Natural killer cell (primary cell): ENCODE data around the gene PRG2. TPM values are rescaled to one million over a fixed set of nuclear protein-coding genes. Genes with fewer than 3 reads are reported as not detected.

ENCODE experiments used
- ATAC-seq, 3 donors: fragments of 150-1000 bp in 2 of 3; fragments of 200-7000 bp in 1 of 3; cut with Tn5 transposase; 1 replicate in 1 of 3; 2 replicates in 2 of 3; pipeline ENCODE4 v1.10.0; 2021; ENCODE audit warnings: mild to moderate bottlenecking in 2 of 3, moderate library complexity in 2 of 3
- DNase-seq, 2 donors: peaks; one replicate each; pipeline versions ENCODE4 v3.0.0 to v3.0.0-alpha.2; 2013 to 2021; ENCODE audit warnings: mixed read lengths in 1 of 2
- H3K27ac ChIP-seq: one replicate; pipeline ENCODE4 v1.5.1; 2013; ENCODE audit warnings: mild to moderate bottlenecking, low read length
- H3K27me3 ChIP-seq: one replicate; pipeline ENCODE4 v1.6.1; 2013; ENCODE audit warnings: low read length; ENCODE audit not compliant: control insufficient read depth, insufficient read depth
- H3K36me3 ChIP-seq: one replicate; pipeline ENCODE4 v1.6.1; 2013; ENCODE audit warnings: low read length; ENCODE audit not compliant: control insufficient read depth, insufficient read depth
- H3K4me1 ChIP-seq: one replicate; pipeline ENCODE4 v1.6.1; 2013; ENCODE audit warnings: low read length; ENCODE audit not compliant: control insufficient read depth, insufficient read depth
- H3K4me3 ChIP-seq: one replicate; pipeline ENCODE4 v1.5.1; 2013; ENCODE audit warnings: low read length
- H3K9me3 ChIP-seq: one replicate; pipeline ENCODE4 v1.6.1; 2013; ENCODE audit warnings: low read length; ENCODE audit not compliant: control insufficient read depth, insufficient read depth
- H3K27ac Mint-ChIP-seq, 2 donors: one replicate each; pipeline ENCODE4 v1.8.0; 2022; ENCODE audit warnings: mild to moderate bottlenecking in 2 of 2, mixed read lengths in 2 of 2, moderate library complexity in 1 of 2
- H3K27me3 Mint-ChIP-seq, 2 donors: one replicate each; pipeline ENCODE4 v1.8.0; 2022; ENCODE audit warnings: low read depth in 2 of 2, mixed read lengths in 2 of 2
- H3K36me3 Mint-ChIP-seq: one replicate; pipeline ENCODE4 v1.8.0; 2022; ENCODE audit warnings: mixed read lengths
- H3K4me1 Mint-ChIP-seq, 2 donors: one replicate each; pipeline ENCODE4 v1.8.0; 2022; ENCODE audit warnings: mixed read lengths in 2 of 2
- H3K4me3 Mint-ChIP-seq: one replicate; pipeline ENCODE4 v1.8.0; 2022; ENCODE audit warnings: mild to moderate bottlenecking, moderate library complexity, mixed read lengths
- H3K9me3 Mint-ChIP-seq, 2 donors: one replicate each; pipeline ENCODE4 v1.8.0; 2022; ENCODE audit warnings: mixed read lengths in 2 of 2
- CTCF ChIP-seq: fragments of 200-600 bp; IDR thresholded peaks from one replicate; pipeline ENCODE4 v1.8.0; 2022; ENCODE audit warnings: antibody characterized with exemption
- WGBS: methylation state at CpG from one replicate; pipeline ENCODE4 v1.1.7; 2013; ENCODE audit warnings: missing lambda C conversion rate; ENCODE audit not compliant: insufficient coverage; 5-methylcytosine and 5-hydroxymethylcytosine counted together
- intact Hi-C: fragments of 100-400 bp; cut with micrococcal nuclease; formaldehyde crosslinking; loops from one replicate; pipeline ENCODE4 v1.14.2; 2022
- total RNA-seq, 4 donors: library from RNA; stranded (reverse); fragments of 120-200 nt in 1 of 4; gene quantifications; one replicate each; pipeline versions ENCODE4 v1.2.3 to v1.2.4, GENCODE V29; 2013 to 2022

The PRG2 gene
- total RNA-seq, 3 donors from 2014 or later (not counting 1 experiment from before 2014, with no cell fraction given) = 1.2 to 2.4 TPM; not detected in 1

GRCh38 chr11:57418131-57418530 lies 27.7 kb upstream of the PRG2 start:
- peaks cover 0 to 4% of the 10 kb centered on the region in 2 donors for H3K27me3 Mint-ChIP-seq
- TF ChIP-seq CTCF = no peak
- H3K36me3 Mint-ChIP-seq = no peaks in the 10 kb centered on the region
- DNase-seq (no peak), ATAC-seq (no peak)
- no peak overlapping the region for H3K4me3 Mint-ChIP-seq
- no peaks in the 10 kb centered on the region for H3K9me3 Mint-ChIP-seq
- no peaks in the 10 kb centered on the region for H3K27me3 ChIP-seq
- H3K27ac ChIP-seq = no peak overlapping the region
- H3K4me1 ChIP-seq = peaks cover 20% of the 10 kb centered on the region
- H3K9me3 ChIP-seq = no peaks in the 10 kb centered on the region
- H3K4me1 Mint-ChIP-seq = peaks cover 23 to 25% of the 10 kb centered on the region in 2 donors
- no peak overlapping the region for H3K4me3 ChIP-seq
- no peak overlapping the region for H3K27ac Mint-ChIP-seq
- H3K36me3 ChIP-seq = peaks cover 36% of the 10 kb centered on the region
- intact Hi-C loops = no loop called here

GRCh38 chr11:57417056-57417455 lies 26.6 kb upstream of the PRG2 start:
- Histone ChIP-seq H3K27me3 (no peaks in the 10 kb centered on the region), H3K4me3 (no peak overlapping the region), H3K9me3 (no peaks in the 10 kb centered on the region), H3K4me1 (peaks cover 13% of the 10 kb centered on the region), H3K27ac (no peak overlapping the region), H3K36me3 (peaks cover 38% of the 10 kb centered on the region)
- H3K36me3 Mint-ChIP-seq = no peaks in the 10 kb centered on the region
- no peaks in the 10 kb centered on the region for H3K9me3 Mint-ChIP-seq
- intact Hi-C loops = no loop called here
- TF ChIP-seq CTCF = no peak
- H3K4me3 Mint-ChIP-seq = no peak overlapping the region
- no peak for ATAC-seq
- no peaks in the 10 kb centered on the region for H3K27me3 Mint-ChIP-seq
- 95% methylated on average over 4 of the region's 4 CpGs for WGBS
- DNase-seq = no peak
- peaks cover 12 to 15% of the 10 kb centered on the region in 2 donors for H3K4me1 Mint-ChIP-seq
- H3K27ac Mint-ChIP-seq = no peak overlapping the region

- Histone ChIP-seq H3K36me3 (peaks cover 40% of the 10 kb centered on the region), H3K27ac (no peak overlapping the region), H3K4me3 (no peak overlapping the region), H3K9me3 (no peaks in the 10 kb centered on the region), H3K4me1 (peaks cover 7% of the 10 kb centered on the region), H3K27me3 (no peaks in the 10 kb centered on the region)
- H3K4me3 Mint-ChIP-seq = no peak overlapping the region
- WGBS = 96% methylated on average over 3 of the region's 3 CpGs
- ATAC-seq (no peak), DNase-seq (no peak)
- H3K4me1 Mint-ChIP-seq = peaks cover 6 to 8% of the 10 kb centered on the region in 2 donors
- no peaks in the 10 kb centered on the region for H3K27me3 Mint-ChIP-seq
- intact Hi-C loops = no loop called here
- peak overlapping the region in 1 of 2 donors; percentile 68 for H3K27ac Mint-ChIP-seq
- no peaks in the 10 kb centered on the region for H3K36me3 Mint-ChIP-seq
- no peak for TF ChIP-seq CTCF
- no peaks in the 10 kb centered on the region for H3K9me3 Mint-ChIP-seq
Observed at GRCh38 chr11:57416436-57416835, 26.0 kb upstream of the PRG2 start.

- DNase-seq (no peak), ATAC-seq (no peak)
- Mint-ChIP-seq H3K36me3 (no peaks in the 10 kb centered on the region), H3K4me3 (no peak overlapping the region), H3K27me3 (no peaks in the 10 kb centered on the region), H3K27ac (peak overlapping the region in 1 of 2 donors; percentile 9), H3K4me1 (no peaks in the 10 kb centered on the region), H3K9me3 (no peaks in the 10 kb centered on the region)
- Histone ChIP-seq H3K9me3 (no peaks in the 10 kb centered on the region), H3K27ac (no peak overlapping the region), H3K4me3 (no peak overlapping the region), H3K36me3 (peaks cover 38% of the 10 kb centered on the region), H3K27me3 (no peaks in the 10 kb centered on the region), H3K4me1 (no peaks in the 10 kb centered on the region)
- TF ChIP-seq CTCF = no peak
- intact Hi-C loops = no loop called here
- WGBS = 99% methylated on average over 10 of the region's 11 CpGs
Observed at GRCh38 chr11:57414612-57415212, 24.3 kb upstream of the PRG2 start.
